ENCODE data around the gene EEF1AKMT1.

The EEF1AKMT1 gene

GRCh38 chr13:20788312-20788711 is 14.6 kb upstream of the EEF1AKMT1 start:
- H3K27ac ChIP-seq, result no peak overlapping the region

GRCh38 chr13:20787180-20787579 is 13.4 kb upstream of the EEF1AKMT1 start:
- in situ Hi-C loops (cut with HindIII; ENCODE audit: low pct_ligation_motif_present, low sequenced_read_pairs), result no loop called here
- Histone ChIP-seq H3K27me3 (replicated peaks) (no peaks in the 10 kb centered on the region), H3K27ac (no peak overlapping the region), H3K4me3 (ENCODE audit: low read depth, low read length) (no peak overlapping the region), H3K36me3 (replicated peaks) (peaks cover 3% of the 10 kb centered on the region)
- no peak for DNase-seq
- TF ChIP-seq CTCF (IDR thresholded peaks at IDR 0.05; ENCODE audit: low read depth, low read length, missing control alignments), result no peak

More at GRCh38 chr13:20788312-20788711, 14.6 kb upstream of the EEF1AKMT1 start:
- no peak for DNase-seq
- peaks cover 3% of the 10 kb centered on the region for H3K36me3 ChIP-seq (replicated peaks)
- in situ Hi-C loops (cut with HindIII; ENCODE audit: low pct_ligation_motif_present, low sequenced_read_pairs), result no loop called here
- H3K4me3 ChIP-seq (ENCODE audit: low read depth, low read length), result no peak overlapping the region
- no peak for TF ChIP-seq CTCF (IDR thresholded peaks at IDR 0.05; ENCODE audit: low read depth, low read length, missing control alignments)
- H3K27me3 ChIP-seq (replicated peaks), result no peaks in the 10 kb centered on the region

GRCh38 chr13:20782116-20782708 is 8.5 kb upstream of the EEF1AKMT1 start:
- H3K36me3 ChIP-seq (replicated peaks), result peaks cover 3% of the 10 kb centered on the region
- no peak overlapping the region for H3K4me3 ChIP-seq (ENCODE audit: low read depth, low read length)
- in situ Hi-C loops (cut with HindIII; ENCODE audit: low pct_ligation_motif_present, low sequenced_read_pairs), result no loop called here
- no peaks in the 10 kb centered on the region for H3K27me3 ChIP-seq (replicated peaks)
- H3K27ac ChIP-seq, result no peak overlapping the region
- no peak for TF ChIP-seq CTCF (IDR thresholded peaks at IDR 0.05; ENCODE audit: low read depth, low read length, missing control alignments)
- no peak for DNase-seq

GRCh38 chr13:20780317-20780716 is 6.6 kb upstream of the EEF1AKMT1 start:
- Histone ChIP-seq H3K4me3 (ENCODE audit: low read depth, low read length) (no peak overlapping the region), H3K36me3 (replicated peaks) (peaks cover 3% of the 10 kb centered on the region), H3K27me3 (replicated peaks) (no peaks in the 10 kb centered on the region), H3K27ac (no peak overlapping the region)
- TF ChIP-seq CTCF (IDR thresholded peaks at IDR 0.05; ENCODE audit: low read depth, low read length, missing control alignments), result no peak
- in situ Hi-C loops (cut with HindIII; ENCODE audit: low pct_ligation_motif_present, low sequenced_read_pairs), result no loop called here
- no peak for DNase-seq

GRCh38 chr13:20779405-20779804 is 5.6 kb upstream of the EEF1AKMT1 start:
- Histone ChIP-seq H3K27ac (no peak overlapping the region), H3K36me3 (replicated peaks) (peaks cover 3% of the 10 kb centered on the region), H3K27me3 (replicated peaks) (no peaks in the 10 kb centered on the region), H3K4me3 (ENCODE audit: low read depth, low read length) (no peak overlapping the region)
- no peak for TF ChIP-seq CTCF (IDR thresholded peaks at IDR 0.05; ENCODE audit: low read depth, low read length, missing control alignments)
- in situ Hi-C loops (cut with HindIII; ENCODE audit: low pct_ligation_motif_present, low sequenced_read_pairs), result no loop called here
- no peak for DNase-seq

GRCh38 chr13:20778311-20778710 is 4.5 kb upstream of the EEF1AKMT1 start:
- Histone ChIP-seq H3K36me3 (replicated peaks) (peaks cover under 1% of the 10 kb centered on the region), H3K27me3 (replicated peaks) (no peaks in the 10 kb centered on the region), H3K27ac (no peak overlapping the region), H3K4me3 (ENCODE audit: low read depth, low read length) (no peak overlapping the region)
- no peak for TF ChIP-seq CTCF (IDR thresholded peaks at IDR 0.05; ENCODE audit: low read depth, low read length, missing control alignments)
- in situ Hi-C loops (cut with HindIII; ENCODE audit: low pct_ligation_motif_present, low sequenced_read_pairs), result no loop called here
- no peak for DNase-seq
